IMR-90 (cell line): ENCODE measurements around the gene HS6ST3. TPM values are rescaled to one million over a fixed set of nuclear protein-coding genes. Genes with fewer than 3 reads are reported as not detected.
"Not testable (repeated sequence)": the region's sequence is repeated elsewhere in the genome, so short reads cannot be mapped to it uniquely, and the experiment has no call there.

Experiments
- ATAC-seq: fragments of 200-7000 bp; cut with Tn5 transposase; 2 replicates; pipeline ENCODE4 v1.9.1; 2020; ENCODE audit warnings: low read depth, mild to moderate bottlenecking, moderate library complexity
- BruUV-seq: library from RNA; stranded (reverse); fragments of 400-500 nt; replicated peaks from 2 replicates; lab custom pipeline; 2021; lab: Mats Ljungman, UMichigan
- CTCF ChIA-PET: fragments of 300-600 bp; formaldehyde crosslinking; extraction: SDS; loops from one replicate; lab custom pipeline; 2021; ENCODE audit warnings: antibody characterized with exemption; lab: Yijun Ruan, JAX
- POLR2A ChIA-PET: fragments of 300-600 bp; sonication (Branson Sonifier 250); formaldehyde crosslinking; loops from one replicate; lab custom pipeline; 2022; ENCODE audit warnings: antibody characterized with exemption; ENCODE audit not compliant: unreplicated experiment; lab: Charles Lee
- DNase-seq: peaks from one replicate; pipeline ENCODE4 v3.0.0; 2013
- H2AFZ ChIP-seq: replicated peaks from 2 replicates; pipeline ENCODE3; 2013; ENCODE audit warnings: low read length, mild to moderate bottlenecking; ENCODE audit not compliant: poor library complexity
- H2AK5ac ChIP-seq: 2 replicates; pipeline ENCODE4 v1.6.1; 2013; ENCODE audit warnings: low read depth, low read length, inconsistent platforms
- H2AK9ac ChIP-seq: replicated peaks from 2 replicates; pipeline ENCODE3; 2013; ENCODE audit warnings: mild to moderate bottlenecking, low read depth, low read length, moderate library complexity; ENCODE audit not compliant: poor library complexity
- H2BK120ac ChIP-seq: 2 replicates; pipeline ENCODE4 v1.6.1; 2013; ENCODE audit warnings: low read depth, low read length, inconsistent platforms
- H2BK15ac ChIP-seq: 3 replicates; pipeline ENCODE4 v1.6.1; 2013; ENCODE audit warnings: low read depth, low read length, inconsistent platforms
- H2BK20ac ChIP-seq: 2 replicates; pipeline ENCODE4 v1.6.1; 2013; ENCODE audit warnings: low read depth, mild to moderate bottlenecking, inconsistent platforms, low read length, moderate library complexity
- H2BK5ac ChIP-seq: 2 replicates; pipeline ENCODE4 v1.6.1; 2013; ENCODE audit warnings: mild to moderate bottlenecking, low read depth, low read length, inconsistent platforms; ENCODE audit not compliant: poor library complexity, severe bottlenecking
- H3K14ac ChIP-seq: replicated peaks from 2 replicates; pipeline ENCODE4 v1.6.1; 2013; ENCODE audit warnings: low read depth, low read length, inconsistent platforms
- H3K18ac ChIP-seq: 2 replicates; pipeline ENCODE4 v1.6.1; 2013; ENCODE audit warnings: low read depth, low read length, control low read depth
- H3K23ac ChIP-seq: 2 replicates; pipeline ENCODE4 v1.6.1; 2013; ENCODE audit warnings: low read depth, low read length, inconsistent platforms
- H3K27ac ChIP-seq: 2 replicates; pipeline ENCODE4 v1.5.1; 2013; ENCODE audit warnings: mild to moderate bottlenecking, control low read depth, low read length; ENCODE audit not compliant: insufficient read depth
- H3K27me3 ChIP-seq: 2 replicates; pipeline ENCODE4 v1.6.1; 2013; ENCODE audit warnings: low read length; ENCODE audit not compliant: control insufficient read depth, insufficient read depth
- H3K36me3 ChIP-seq: 2 replicates; pipeline ENCODE4 v1.6.1; 2013; ENCODE audit warnings: low read length, mixed read lengths; ENCODE audit not compliant: control insufficient read depth, insufficient read depth
- H3K4ac ChIP-seq: 2 replicates; pipeline ENCODE4 v1.6.1; 2013; ENCODE audit warnings: low read depth, low read length, inconsistent platforms
- H3K4me1 ChIP-seq: 2 replicates; pipeline ENCODE4 v1.6.1; 2013; ENCODE audit warnings: low read length, mixed read lengths; ENCODE audit not compliant: control insufficient read depth, insufficient read depth
- H3K4me2 ChIP-seq: 2 replicates; pipeline ENCODE4 v1.6.1; 2013; ENCODE audit warnings: low read depth, mild to moderate bottlenecking, control low read depth, low read length, moderate library complexity
- H3K4me3 ChIP-seq: 2 replicates; pipeline ENCODE4 v1.5.1; 2013; ENCODE audit warnings: low read depth, mild to moderate bottlenecking, control low read depth, low read length, moderate library complexity; ENCODE audit not compliant: insufficient read depth
- H3K56ac ChIP-seq: 2 replicates; pipeline ENCODE4 v1.6.1; 2013; ENCODE audit warnings: low read length, inconsistent platforms; ENCODE audit not compliant: insufficient read depth; ENCODE audit errors: extremely low read depth
- H3K79me1 ChIP-seq, 2 experiments: 2 replicates each; pipeline ENCODE4 v1.6.1; 2013; ENCODE audit warnings: low read length in 2 of 2, inconsistent platforms in 1 of 2, low read depth in 1 of 2
- H3K9ac ChIP-seq: 2 replicates; pipeline ENCODE4 v1.6.1; 2013; ENCODE audit warnings: low read depth, low read length, control low read depth
- H3K9me1 ChIP-seq: 2 replicates; pipeline ENCODE4 v1.6.1; 2013; ENCODE audit warnings: low read length, inconsistent platforms; ENCODE audit not compliant: insufficient read depth
- H3K9me3 ChIP-seq: 2 replicates; pipeline ENCODE4 v1.6.1; 2013; ENCODE audit warnings: low read length; ENCODE audit not compliant: control insufficient read depth, insufficient read depth
- H4K20me1 ChIP-seq: 2 replicates; pipeline ENCODE4 v1.6.1; 2013; ENCODE audit warnings: low read length, inconsistent platforms; ENCODE audit not compliant: insufficient read depth
- H4K5ac ChIP-seq: 2 replicates; pipeline ENCODE4 v1.6.1; 2013; ENCODE audit warnings: mild to moderate bottlenecking, low read depth, low read length, control low read depth
- H4K8ac ChIP-seq, 2 experiments: 2 replicates each; pipeline ENCODE4 v1.6.1; 2013; ENCODE audit warnings: low read depth in 2 of 2, low read length in 2 of 2, control low read depth in 1 of 2, inconsistent platforms in 1 of 2
- H4K91ac ChIP-seq: 2 replicates; pipeline ENCODE4 v1.6.1; 2013; ENCODE audit warnings: low read depth, low read length, inconsistent platforms; ENCODE audit not compliant: insufficient read depth
- WGBS, 2 experiments: methylation state at CpG; one replicate each; pipeline versions ENCODE4 v1.1.5 to v1.1.7; 2013; ENCODE audit warnings: missing lambda C conversion rate in 2 of 2; ENCODE audit not compliant: insufficient read length in 1 of 2; ENCODE audit errors: extremely low coverage in 2 of 2; 5-methylcytosine and 5-hydroxymethylcytosine counted together
- dilution Hi-C: fragments of 300-500 bp; cut with HindIII; formaldehyde crosslinking; loops from one replicate; pipeline ENCODE4 v1.14.3; 2018; ENCODE audit warnings: low sequenced_read_pairs; ENCODE audit not compliant: unreplicated experiment
- in situ Hi-C: fragments of 300-500 bp; cut with MboI; formaldehyde crosslinking; loops from 3 replicates; pipeline ENCODE4 v1.14.3; 2019; ENCODE audit warnings: low sequenced_read_pairs, inconsistent platforms, mixed read lengths
- intact Hi-C: fragments of 100-400 bp; cut with micrococcal nuclease; formaldehyde crosslinking; loops from 2 replicates; pipeline ENCODE4 v1.10.0; 2022
- polyA plus RNA-seq, 3 experiments: library from polyadenylated mRNA; depleted of rRNA; stranded (reverse); fragments of >200 nt; gene quantifications; 2 replicates each; pipeline ENCODE4 v1.2.3, GENCODE V29; 2012; ENCODE audit warnings: low replicate concordance in 1 of 3
- total RNA-seq: library from RNA; depleted of rRNA; stranded (reverse); fragments of >200 nt; gene quantifications from 2 replicates; pipeline ENCODE4 v1.2.3, GENCODE V29; 2012

The HS6ST3 gene
- total and polyA plus RNA-seq, 2 of the 4 experiments (the other 2 are of a cell fraction): not detected

DNA sequence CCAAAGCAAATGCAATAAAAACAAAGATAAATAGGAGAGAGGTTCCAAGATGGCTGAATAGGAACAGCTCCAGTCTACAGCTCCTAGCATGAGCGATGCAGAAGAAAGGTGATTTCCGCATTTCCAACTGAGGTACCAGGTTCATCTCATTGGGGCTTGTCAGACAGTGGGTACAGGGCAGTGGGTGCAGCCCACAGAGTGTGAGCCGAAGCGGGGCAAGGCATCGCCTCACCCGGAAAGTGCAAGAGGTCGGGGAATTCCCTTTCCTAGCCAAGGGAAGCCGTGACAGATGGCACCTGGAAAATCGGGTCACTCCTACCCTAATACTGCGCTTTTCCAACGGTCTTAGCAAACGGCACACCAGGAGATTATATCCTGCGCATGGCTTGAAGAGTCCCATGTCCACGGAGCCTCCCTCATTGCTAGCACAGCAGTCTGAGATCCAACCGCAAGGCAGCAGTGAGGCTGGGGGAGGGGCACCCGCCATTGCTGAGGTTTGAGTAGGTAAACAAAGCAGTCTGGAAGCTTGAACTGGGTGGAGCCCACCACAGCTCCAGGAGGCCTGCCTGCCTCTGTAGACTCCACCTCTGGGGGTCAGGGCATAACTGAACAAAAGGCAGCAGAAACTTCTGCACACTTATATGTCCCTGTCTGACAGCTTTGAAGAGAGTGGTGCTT lies 43.3 kb upstream of the HS6ST3 start:
- H3K9ac ChIP-seq, H2BK120ac ChIP-seq, H2AK9ac ChIP-seq, H2BK5ac ChIP-seq, H2BK15ac ChIP-seq, H4K91ac ChIP-seq, H3K56ac ChIP-seq, H3K4me2 ChIP-seq, CTCF ChIA-PET, ATAC-seq, H2AK5ac ChIP-seq, H3K23ac ChIP-seq, H3K27ac ChIP-seq, H3K9me3 ChIP-seq, H3K4me3 ChIP-seq, H3K14ac ChIP-seq, H4K5ac ChIP-seq, H4K20me1 ChIP-seq, dilution Hi-C loops, BruUV-seq, H2BK20ac ChIP-seq, H3K27me3 ChIP-seq, H3K36me3 ChIP-seq, H3K4ac ChIP-seq, DNase-seq, POLR2A ChIA-PET, intact Hi-C loops, H3K4me1 ChIP-seq, H3K18ac ChIP-seq, H3K9me1 ChIP-seq, H2AFZ ChIP-seq, H4K8ac ChIP-seq: not testable (repeated sequence)
- in situ Hi-C loops: loop anchor here (25.0 kb wide), 1 partner anchor 766 kb away; no protein-coding TSS in a partner anchor
- 93% methylated on average over 3 of the region's 16 CpGs; no CpG with 5 or more reads in 1 of the 2 experiments for WGBS, 2 experiments
- peaks cover 7 to 14% of the 10 kb centered on the region in 2 experiments; a peak in 3 of 4 replicates for H3K79me1 ChIP-seq

GRCh38 chr13:96050955-96051354 lies 39.0 kb upstream of the HS6ST3 start:
- ATAC-seq, in situ Hi-C loops, H2AK5ac ChIP-seq, H4K5ac ChIP-seq, H2BK15ac ChIP-seq, H2AFZ ChIP-seq, H3K9me1 ChIP-seq, H3K14ac ChIP-seq, H4K8ac ChIP-seq, H3K27me3 ChIP-seq, H3K36me3 ChIP-seq, H3K9ac ChIP-seq, H3K27ac ChIP-seq, H4K20me1 ChIP-seq, H3K4ac ChIP-seq, H3K9me3 ChIP-seq, H3K56ac ChIP-seq, DNase-seq, H2AK9ac ChIP-seq, H3K4me1 ChIP-seq, H4K91ac ChIP-seq, H3K4me3 ChIP-seq, CTCF ChIA-PET, H3K18ac ChIP-seq, H2BK20ac ChIP-seq, H2BK5ac ChIP-seq, H3K4me2 ChIP-seq, BruUV-seq, dilution Hi-C loops, H2BK120ac ChIP-seq, intact Hi-C loops, H3K23ac ChIP-seq, POLR2A ChIA-PET: not testable (repeated sequence)
- no CpG with 5 or more reads among the region's 4 CpGs for WGBS, 2 experiments
- peaks cover 0 to 23% of the 10 kb centered on the region in 2 experiments; a peak in 2 of 4 replicates for H3K79me1 ChIP-seq
